KOPT-K1 (cell line): ENCODE measurements around the gene MS4A5.

Experiments
- H3K27ac ChIP-seq: fragments of 200-600 bp; sonication (generic); 2 replicates; pipeline ENCODE4 v1.5.1; 2016; ENCODE audit warnings: antibody characterized with exemption, mild to moderate bottlenecking, low read depth, low read length; ENCODE audit not compliant: poor library complexity, severe bottlenecking
- H3K36me3 ChIP-seq: fragments of 200-600 bp; sonication (generic); 2 replicates; pipeline ENCODE4 v1.5.1; 2017; ENCODE audit warnings: antibody characterized with exemption, mild to moderate bottlenecking, low read length, moderate library complexity; ENCODE audit not compliant: insufficient read depth
- H3K9me3 ChIP-seq: fragments of 200-600 bp; sonication (generic); 2 replicates; pipeline ENCODE4 v1.5.1; 2017; ENCODE audit warnings: antibody characterized with exemption, low read length, mild to moderate bottlenecking; ENCODE audit not compliant: insufficient read depth, poor library complexity, severe bottlenecking

The MS4A5 gene

DNA sequence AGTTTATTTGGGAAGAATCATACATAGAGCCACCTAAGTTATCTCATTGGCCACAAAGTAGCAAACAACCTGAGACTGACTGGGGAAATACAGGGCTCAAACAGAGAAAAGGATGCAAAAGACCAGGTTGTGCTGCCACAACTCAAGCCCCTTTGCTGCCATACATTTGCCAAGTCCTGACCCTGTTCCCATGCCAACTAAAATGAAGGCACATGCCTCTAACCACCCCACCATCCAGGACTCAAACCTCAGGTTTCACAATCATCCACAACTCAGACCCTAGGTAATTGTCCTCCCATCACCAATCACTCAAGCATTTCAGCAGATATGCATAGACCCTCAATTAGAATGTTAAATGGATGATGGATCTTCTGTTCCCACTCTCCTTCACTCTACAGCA lies 24.8 kb downstream of the MS4A5 start:
- H3K9me3 ChIP-seq = no peaks in the 10 kb centered on the region
- no peak overlapping the region for H3K27ac ChIP-seq
- no peaks in the 10 kb centered on the region for H3K36me3 ChIP-seq

DNA sequence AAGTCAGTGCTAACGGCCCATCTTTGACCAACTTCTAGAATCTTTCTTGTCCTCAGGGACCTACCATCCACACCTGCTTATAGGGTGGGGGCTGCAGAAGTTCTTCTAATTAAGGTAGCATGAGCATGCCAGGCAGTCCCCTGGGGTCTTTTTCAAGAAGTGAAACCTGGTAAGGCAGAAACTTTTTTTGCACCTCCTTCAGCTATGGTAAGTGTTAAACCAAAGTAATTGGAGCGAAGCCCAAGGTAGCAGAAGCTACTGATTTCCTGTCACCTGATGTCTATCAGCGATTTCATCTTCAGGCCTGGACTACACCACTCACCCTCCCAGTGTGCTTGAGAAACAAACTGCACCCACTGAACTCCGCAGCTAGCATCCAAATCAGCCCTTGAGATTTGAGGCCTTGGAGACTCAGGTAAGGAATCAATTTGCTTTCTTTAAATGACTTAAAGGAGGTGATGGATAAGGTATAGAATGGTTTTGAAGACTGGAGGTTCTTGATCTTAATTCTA lies 26.2 kb downstream of the MS4A5 start, which contains the start of gene MS4A1:
MS4A1 (plus strand) TSS at position 317 of the 512 bp plus-strand sequence. CDS start 6,528 bp downstream, outside the sequence.
- Histone ChIP-seq H3K9me3 (no peaks in the 10 kb centered on the region), H3K36me3 (no peaks in the 10 kb centered on the region), H3K27ac (no peak within 1 kb of the TSS)

DNA sequence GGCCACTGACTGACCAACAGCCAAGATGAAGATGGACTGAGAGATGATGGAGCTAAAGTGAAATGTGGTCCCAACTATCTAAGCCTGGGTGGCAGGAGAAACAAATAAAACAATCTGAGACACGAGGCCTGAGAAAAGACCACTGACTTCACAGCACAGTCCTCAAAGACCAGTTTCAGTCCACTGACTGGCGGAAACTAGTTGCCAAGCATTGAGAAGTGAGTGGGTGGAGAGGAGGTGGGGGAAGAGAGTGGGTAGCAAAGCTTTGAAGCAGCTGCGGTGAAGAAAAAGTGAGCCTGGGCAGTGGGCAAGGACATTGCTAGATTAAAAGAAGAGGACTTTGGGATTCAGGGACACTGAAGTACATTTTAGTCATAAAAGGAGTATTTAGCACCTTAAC lies 28.2 kb downstream of the MS4A5 start:
- H3K36me3 ChIP-seq = no peaks in the 10 kb centered on the region
- H3K9me3 ChIP-seq = no peaks in the 10 kb centered on the region
- H3K27ac ChIP-seq = no peak overlapping the region

DNA sequence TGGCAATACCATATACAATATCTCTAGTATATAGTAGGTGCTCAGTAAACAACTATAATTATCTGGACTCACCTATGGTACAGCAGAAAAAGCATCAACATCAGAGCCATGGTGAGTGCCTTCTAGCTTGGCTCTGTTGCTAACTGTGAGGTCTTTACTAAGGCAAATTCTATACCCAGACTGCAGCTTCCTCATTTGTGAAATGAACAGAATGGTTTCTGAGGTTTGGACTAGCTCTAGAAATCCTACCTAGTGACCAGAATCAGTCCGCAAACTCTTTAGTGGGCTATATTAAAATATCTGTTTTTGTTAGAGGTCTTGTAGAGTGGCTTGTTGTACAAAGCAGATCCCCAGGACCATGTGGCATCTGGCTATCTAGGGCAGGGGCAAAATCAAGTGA lies 30.0 kb downstream of the MS4A5 start:
- Histone ChIP-seq H3K27ac (no peak overlapping the region), H3K36me3 (no peaks in the 10 kb centered on the region), H3K9me3 (no peaks in the 10 kb centered on the region)

DNA sequence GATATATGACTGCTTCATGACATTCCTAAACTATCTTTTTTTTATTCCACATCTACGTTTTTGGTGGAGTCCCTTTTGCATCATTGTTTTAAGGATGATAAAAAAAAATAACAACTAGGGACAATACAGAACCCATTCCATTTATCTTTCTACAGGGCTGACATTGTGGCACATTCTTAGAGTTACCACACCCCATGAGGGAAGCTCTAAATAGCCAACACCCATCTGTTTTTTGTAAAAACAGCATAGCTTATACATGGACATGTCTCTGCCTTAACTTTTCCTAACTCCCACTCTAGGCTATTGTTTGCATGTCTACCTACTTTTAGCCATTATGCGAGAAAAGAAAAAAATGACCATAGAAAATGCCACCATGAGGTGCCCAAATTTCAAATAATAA lies 39.5 kb downstream of the MS4A5 start:
- H3K36me3 ChIP-seq = no peaks in the 10 kb centered on the region
- no peak overlapping the region for H3K27ac ChIP-seq
- H3K9me3 ChIP-seq = no peaks in the 10 kb centered on the region

DNA sequence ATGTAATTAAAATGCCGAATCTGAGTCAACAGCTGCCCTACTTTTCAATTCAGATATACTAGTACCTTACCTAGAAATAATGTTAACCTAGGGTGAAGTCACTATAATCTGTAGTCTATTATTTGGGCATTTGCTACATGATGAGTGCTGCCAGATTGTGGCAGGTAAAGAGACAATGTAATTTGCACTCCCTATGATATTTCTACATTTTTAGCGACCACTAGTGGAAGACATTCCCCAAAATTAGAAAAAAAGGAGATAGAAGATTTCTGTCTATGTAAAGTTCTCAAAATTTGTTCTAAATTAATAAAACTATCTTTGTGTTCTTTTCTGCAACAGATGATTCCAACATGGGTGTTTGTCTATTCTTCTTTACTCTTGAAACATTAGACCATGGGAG lies 40.4 kb downstream of the MS4A5 start:
- H3K9me3 ChIP-seq = no peaks in the 10 kb centered on the region
- no peak overlapping the region for H3K27ac ChIP-seq
- H3K36me3 ChIP-seq = no peaks in the 10 kb centered on the region

DNA sequence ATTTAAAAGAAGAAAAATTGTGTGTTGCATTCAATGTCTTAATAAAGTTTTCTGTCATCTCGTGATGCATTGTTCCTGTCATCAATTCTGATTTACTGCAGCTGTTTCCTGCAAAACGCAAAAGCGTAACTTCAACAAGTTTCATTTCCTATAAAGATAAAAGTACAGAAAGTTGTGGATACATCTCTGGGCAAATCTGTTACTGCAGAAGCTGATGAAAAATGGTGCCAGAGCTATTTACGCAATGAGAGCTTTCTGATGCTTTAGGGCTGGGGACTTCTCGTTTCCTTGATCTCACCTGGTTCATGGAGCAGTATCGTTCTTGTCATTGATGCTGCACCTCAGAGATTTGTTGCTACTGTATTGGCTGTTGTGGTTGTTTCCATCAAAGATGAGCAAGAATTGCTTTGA lies 47.7 kb downstream of the MS4A5 start:
- H3K27ac ChIP-seq = no peak overlapping the region
- no peaks in the 10 kb centered on the region for H3K36me3 ChIP-seq
- no peaks in the 10 kb centered on the region for H3K9me3 ChIP-seq

DNA sequence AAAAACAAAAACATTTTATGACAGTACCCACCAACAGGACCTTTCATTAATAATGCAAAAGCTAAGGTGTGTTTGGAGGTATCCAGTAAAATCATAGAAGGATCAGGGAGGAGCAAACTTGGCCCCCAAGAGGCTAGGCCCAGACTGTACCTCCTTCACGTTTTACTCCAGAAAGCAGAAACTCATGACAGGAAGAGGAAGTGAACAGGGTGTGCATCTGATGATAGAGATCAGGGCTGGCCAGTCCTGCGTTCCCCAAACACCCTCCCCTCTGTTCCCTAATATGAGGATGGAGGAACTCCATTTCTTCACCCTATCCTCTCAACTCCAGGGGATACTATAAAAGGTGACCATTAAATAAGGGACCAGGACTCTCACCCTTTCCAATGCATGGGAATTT lies 53.0 kb downstream of the MS4A5 start:
- no peaks in the 10 kb centered on the region for H3K36me3 ChIP-seq
- H3K9me3 ChIP-seq = no peaks in the 10 kb centered on the region
- no peak overlapping the region for H3K27ac ChIP-seq

DNA sequence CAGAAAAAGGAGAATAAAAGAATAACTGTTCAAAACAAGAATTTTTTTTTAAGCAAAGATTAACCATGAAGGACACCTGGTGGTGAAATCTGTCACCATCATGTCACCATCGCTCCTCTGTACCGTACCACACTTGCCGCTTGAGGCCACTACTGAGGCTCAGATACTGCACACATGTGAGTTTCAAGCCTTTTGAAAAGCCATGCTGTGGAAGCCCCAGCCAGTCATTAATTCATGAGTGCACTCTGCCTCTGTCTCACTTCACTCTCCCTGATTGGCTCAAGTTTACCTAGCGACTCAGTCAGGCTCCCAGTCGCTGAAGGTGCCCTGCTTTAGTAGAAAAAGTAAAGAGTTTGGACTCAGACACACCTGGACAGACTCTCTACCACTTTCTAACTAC lies 56.6 kb downstream of the MS4A5 start:
- Histone ChIP-seq H3K9me3 (no peaks in the 10 kb centered on the region), H3K36me3 (no peaks in the 10 kb centered on the region), H3K27ac (no peak overlapping the region)

DNA sequence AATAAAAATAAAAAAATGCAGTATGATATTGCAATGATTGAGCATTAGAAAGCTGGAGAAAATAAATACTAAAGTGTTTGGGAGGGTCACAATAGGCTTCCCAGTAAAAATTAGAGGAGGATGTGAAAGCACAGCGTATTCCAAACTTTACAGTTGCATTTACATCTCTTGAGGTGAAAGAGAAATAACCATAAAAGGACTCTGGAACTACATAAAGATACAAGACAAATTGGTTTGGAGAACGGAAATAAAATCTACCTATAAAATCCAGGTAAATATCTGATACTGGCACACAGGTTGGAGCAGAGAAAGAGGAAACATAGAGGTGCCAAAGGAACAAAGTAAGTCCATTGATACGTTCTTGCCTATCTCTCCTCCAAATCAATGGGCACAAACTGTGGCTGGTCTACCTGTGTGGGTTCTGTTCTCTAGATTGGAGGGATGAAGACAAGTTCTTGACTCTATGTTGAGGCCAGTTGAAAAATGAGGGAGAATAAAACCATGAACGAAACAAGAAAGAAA lies 63.2 kb downstream of the MS4A5 start, which contains the start of gene MS4A12:
MS4A12 (plus strand) TSS at position 291 of the 522 bp plus-strand sequence. CDS start 4,541 bp downstream, outside the sequence.
- no peak within 1 kb of the TSS for H3K27ac ChIP-seq
- H3K36me3 ChIP-seq = no peaks in the 10 kb centered on the region

DNA sequence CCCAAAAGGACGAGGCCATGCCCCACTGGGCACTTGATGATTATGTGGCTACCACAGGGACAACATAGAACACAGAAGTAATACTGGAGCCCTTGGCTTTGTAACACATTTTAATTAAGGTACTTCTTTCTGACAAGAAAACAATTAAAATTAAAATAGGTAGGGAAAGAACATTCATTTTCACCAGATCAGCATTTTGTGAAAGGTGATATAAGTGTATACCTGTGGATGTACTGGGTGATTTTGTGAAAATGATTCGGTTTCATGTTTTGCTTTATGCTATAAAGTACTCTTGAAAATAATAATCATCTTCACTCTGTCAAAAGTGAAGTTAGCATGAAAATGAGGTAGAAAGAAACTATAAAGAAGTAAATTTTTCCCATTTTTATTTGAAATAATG lies 64.1 kb downstream of the MS4A5 start:
- no peaks in the 10 kb centered on the region for H3K9me3 ChIP-seq
- H3K27ac ChIP-seq = no peak overlapping the region
- no peaks in the 10 kb centered on the region for H3K36me3 ChIP-seq

More for the DNA sequence above, 63.2 kb downstream of the MS4A5 start, which contains the start of gene MS4A12:
- H3K9me3 ChIP-seq = no peaks in the 10 kb centered on the region
